ENCODE data around the gene DLX6.

The DLX6 gene

DNA sequence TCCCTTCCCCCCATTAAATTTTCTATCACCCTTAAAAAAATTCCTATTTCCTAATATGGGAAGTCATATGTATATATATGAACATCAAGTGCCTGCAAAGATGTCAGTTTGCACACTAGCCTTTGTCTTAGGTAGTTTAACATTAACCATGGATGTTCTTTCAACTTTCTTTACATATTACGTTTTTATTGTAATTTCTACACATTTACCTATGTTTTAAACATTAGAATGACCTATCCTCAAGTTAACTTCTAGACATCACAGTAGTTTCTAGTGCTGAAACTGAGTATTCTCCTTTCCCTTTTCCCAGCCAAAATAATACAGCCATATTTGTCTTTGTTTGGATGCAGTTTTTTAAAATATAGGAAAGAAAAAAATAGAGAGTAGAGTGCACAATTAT, 5.8 kb downstream of the DLX6 start:
- DNase-seq (ENCODE audit: low read depth), result no peak

DNA sequence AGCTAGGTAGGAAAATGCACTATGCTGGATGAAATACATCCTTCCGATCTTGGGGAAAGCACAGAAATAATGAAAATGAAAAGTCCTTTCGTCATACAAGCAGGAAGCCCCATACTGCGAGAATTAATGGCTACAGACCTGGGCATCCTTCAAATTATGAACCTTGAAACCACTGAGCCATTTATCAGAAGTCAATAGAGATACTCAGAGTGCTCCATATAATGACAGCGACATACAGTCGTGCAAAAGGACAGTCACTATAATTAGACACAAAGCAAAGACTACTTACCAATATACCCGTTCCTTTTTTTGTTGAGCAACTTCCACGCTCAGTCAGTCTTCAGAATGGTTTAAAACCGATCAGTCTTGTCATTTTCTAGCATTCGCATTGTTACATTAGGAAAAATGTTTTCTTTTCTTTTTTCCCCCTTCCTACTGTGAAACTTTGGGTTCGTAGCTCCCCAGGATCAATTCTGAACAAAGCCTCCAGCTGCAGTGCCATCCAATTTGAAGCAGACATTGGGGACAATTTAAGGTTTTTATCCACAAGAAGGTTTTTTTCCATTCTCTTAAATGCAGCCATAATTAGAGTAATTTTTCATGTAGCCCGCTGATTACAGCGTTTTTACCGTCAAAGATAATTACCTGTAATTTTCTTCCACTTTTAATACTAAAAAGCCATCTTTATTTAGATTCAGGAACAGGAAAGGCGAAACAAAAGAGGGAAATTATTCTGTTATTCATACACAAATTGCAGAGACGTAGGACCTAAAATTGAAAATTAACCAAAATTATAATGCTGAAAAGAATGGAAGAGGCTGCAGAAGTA, 6.4 kb downstream of the DLX6 start:
- DNase-seq (ENCODE audit: low read depth), result no peak

GRCh38 chr7:97012365-97013133, 7.2 kb downstream of the DLX6 start:
- DNase-seq (ENCODE audit: low read depth), result no peak

- no peak for DNase-seq (ENCODE audit: low read depth)
Measured at GRCh38 chr7:97013134-97013844, 7.9 kb downstream of the DLX6 start.

DNA sequence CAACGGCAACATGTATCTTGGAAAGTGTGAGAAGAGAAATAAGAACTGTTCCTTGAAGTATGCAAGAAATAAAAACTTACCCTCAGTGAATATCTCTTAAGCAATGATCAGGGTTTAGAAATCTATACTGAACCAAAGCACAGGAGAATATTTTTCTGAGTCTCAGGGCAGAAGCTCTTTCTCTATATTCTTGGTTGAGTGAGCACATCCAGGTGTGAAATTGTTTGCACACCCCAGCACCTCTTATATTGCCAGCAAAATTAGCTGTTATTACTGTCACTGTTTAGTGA, 8.4 kb downstream of the DLX6 start:
- no peak for DNase-seq (ENCODE audit: low read depth)

DNA sequence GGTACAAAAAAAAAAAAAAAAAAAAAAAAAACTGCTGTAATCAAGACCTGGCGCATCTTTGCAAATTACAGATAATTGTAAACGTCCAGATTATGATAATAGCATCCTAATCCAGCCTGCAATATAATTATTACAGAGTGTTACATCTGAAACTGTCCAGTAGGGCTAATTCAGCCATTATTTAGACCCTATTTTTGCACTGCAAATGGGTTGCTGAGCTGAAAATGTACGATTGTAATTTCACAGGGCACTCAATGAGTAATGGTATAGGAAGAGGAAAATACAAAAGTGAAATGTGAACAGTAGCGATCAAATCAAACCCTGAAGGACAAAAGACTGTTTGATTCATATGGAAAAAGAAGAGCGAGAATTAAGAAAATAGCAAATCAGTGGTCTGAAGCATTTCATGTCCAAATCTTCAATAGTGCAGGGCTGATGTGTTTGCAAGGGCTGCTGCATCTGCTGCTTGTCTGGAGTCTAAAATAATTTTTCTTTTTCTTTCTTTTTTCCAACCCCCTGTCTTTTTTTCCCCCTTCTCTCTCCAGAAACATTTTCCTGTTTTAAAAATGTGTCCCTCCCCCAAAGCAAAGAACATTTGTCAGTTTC, 8.9 kb downstream of the DLX6 start:
- DNase-seq (ENCODE audit: low read depth), result no peak

- DNase-seq (ENCODE audit: low read depth), result no peak
Measured at GRCh38 chr7:97015279-97015678, 9.9 kb downstream of the DLX6 start.

DNA sequence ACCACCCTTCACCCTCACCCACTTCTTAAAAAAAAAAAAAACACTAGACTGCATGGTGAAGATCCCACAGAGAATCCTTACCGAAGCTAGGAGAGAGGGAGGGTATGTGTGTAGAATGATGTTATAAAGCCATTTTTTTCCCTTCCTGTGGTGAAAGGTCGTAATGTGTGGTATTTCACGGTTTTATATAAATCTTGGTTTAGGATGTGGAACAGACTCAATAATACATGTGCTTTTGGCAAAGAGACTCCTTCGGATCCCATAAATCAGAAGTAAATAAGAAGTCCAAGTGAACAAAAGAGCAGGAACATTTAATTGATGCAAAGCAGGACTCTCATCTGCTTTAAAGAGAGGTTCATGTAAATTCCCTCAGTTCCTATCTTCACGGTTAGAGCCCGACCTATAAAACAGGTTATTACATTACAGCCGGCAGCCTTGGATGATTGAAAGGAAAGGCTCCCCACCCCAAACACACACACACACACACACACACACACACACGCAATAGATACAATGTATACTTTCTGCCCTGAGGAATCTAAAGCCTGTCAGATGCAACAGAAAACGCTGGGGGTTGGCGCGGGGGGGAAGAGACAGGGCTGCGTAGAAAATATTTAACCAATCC, 10.5 kb downstream of the DLX6 start:
- no peak for DNase-seq (ENCODE audit: low read depth)

DNA sequence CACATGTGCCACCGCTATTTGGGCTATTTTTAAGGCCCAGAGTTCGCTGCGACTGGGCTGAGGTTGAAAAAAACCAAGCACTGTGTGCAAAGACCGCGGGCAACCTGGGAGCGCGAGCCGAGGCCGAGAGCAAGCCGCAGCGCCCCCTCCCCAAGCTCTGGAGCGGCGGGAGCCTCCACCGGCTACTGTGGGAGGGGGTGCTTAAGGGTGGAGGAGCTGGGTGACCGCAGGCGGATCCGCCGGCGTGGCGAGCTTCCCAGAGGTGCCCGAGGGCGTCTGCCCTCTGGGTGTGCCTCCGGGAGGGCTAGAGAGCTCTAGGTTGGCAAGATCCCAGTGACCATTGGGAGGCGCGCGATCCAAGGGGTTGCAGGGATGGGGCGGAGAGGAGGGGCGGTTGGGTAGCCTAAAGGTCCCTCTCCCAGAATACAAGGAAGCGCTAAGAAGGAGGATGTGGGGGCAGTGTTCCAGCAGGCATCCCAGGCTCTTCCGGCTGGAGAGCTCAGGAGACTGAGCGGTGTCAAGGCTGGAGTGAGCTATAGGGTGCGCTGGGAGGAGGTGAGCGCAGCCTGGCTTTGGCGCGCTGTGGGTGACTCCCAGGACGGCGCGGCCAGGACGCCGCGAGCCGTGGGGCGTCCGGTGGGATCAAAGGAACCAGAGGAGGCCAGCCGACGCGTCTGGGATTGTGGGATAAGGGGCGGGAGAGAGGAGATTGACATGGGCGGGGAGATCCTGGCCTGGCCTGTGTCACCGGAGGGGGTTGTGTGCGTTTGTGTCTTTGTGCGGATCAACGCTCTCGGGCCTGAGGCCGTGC, 11.2 kb downstream of the DLX6 start:
- no peak for DNase-seq (ENCODE audit: low read depth)

DNA sequence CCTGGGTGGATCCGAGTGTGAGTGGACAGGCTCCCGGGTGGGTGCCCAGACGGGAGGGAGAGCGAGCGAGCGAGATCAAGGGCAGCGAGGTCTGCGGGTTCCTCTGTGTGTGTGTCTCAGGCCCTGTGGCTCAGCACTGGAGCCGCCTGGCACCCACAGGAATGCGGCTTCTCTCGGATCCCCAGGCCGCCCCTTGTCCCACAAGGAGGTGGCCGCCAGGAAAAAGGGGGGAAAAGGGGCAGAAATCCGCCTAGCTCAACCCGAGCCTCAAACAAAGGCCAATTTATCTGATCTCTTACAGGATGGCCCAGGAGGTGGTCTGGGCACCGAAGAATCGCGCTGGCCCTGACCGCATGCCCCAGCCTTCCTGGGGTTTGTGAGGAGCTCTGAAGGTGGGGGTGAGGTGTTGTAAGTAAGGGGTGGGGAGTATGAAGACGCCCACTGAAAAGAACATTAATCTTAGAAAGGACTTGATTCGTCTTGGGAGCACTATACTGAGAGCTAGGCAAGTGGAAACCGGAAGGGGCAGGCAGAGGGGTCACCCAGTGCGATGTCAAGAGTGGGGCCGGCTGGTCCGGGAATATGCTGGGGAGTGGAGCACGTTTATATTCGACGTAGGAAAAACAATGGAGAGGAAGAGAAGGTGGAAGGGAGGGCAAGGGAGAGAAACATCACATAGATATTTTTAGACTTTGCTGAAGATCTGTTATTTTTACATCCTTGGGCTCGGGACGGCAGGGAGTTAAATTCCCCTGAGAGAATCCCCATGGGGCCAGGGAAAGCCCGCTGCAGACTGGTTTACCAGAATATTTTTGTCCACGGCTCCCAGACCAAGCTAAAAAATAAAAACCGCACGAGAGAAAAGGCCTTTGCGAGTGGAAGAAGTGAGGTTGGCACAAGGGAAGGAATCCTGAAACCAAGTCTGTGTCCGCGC, 12.1 kb downstream of the DLX6 start:
- DNase-seq (ENCODE audit: low read depth), result no peak

DNA sequence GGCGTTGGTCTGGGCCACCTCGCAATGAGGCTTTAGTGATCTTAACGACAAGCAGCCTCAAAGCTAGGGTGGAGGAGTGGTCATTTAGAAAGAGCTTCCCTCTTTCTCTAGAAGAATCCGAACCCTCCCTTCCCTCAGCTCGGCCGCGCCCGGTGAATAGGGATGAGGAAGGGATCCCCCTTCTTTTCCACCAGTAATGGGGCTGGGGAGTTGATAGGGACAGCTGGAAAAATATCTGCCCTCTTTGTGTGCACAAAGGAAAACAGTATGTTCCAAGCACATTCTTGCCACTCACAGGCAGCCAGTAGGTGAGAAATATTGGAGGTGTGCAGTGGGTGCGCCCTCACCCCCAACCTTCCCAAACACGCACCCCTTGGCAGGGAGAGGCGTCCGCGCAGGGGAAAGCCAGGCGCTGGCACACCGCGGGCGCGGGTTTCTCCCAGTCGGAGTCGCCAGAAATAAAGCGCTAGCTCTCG, 12.8 kb downstream of the DLX6 start:
- DNase-seq (ENCODE audit: low read depth), result no peak

GRCh38 chr7:97018791-97019531, 13.6 kb downstream of the DLX6 start:
- no peak for DNase-seq (ENCODE audit: low read depth)

DNA sequence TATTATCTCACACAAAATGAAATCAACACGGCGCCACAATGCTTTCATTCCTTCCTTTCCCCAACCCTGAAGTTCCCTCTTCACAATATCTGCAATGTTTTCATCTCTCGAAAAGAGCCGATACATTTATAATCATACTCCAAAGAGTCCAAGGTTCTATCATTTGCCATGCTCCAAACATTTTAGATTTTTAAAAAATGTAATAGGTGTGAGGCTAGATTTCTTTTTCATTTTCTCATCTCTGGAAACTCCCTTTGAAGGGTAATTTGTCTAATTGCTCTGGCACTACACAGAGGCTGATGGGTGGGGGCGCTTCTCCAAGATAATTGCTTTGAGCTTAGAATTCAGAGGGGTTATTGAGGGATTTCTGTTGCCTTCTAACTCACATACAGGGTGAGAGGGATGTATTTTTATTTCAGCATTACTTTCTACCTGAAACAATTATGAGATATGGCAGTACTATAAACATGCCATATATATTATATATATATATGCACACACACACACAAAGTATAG, 14.4 kb downstream of the DLX6 start:
- DNase-seq (ENCODE audit: low read depth), result no peak

GRCh38 chr7:97020601-97020995, 15.2 kb downstream of the DLX6 start:
- no peak for DNase-seq (ENCODE audit: low read depth)

- no peak for DNase-seq (ENCODE audit: low read depth)
Measured at GRCh38 chr7:97020996-97021746, 15.8 kb downstream of the DLX6 start.

- no peak for DNase-seq (ENCODE audit: low read depth)
Measured at GRCh38 chr7:97021747-97022490, 16.6 kb downstream of the DLX6 start.

GRCh38 chr7:97022491-97023306, 17.3 kb downstream of the DLX6 start:
- no peak for DNase-seq (ENCODE audit: low read depth)
